Activated naive CD8-positive, alpha-beta T cell treated with anti-CD3 and anti-CD28 coated beads, Interleukin-2, amount 50 U/mL, for 24 hours (primary cell): ENCODE measurements around the gene CHST15.

ENCODE experiments used
- ATAC-seq: fragments of 150-1000 bp; cut with Tn5 transposase; one replicate; pipeline ENCODE4 v1.10.0; 2021
- DNase-seq: peaks from one replicate; pipeline ENCODE4 v3.0.0; 2021
- H3K27ac Mint-ChIP-seq: one replicate; pipeline ENCODE4 v1.8.0; 2021; ENCODE audit warnings: mild to moderate bottlenecking, mixed read lengths
- H3K27me3 Mint-ChIP-seq: one replicate; pipeline ENCODE4 v1.8.0; 2021; ENCODE audit warnings: mixed read lengths
- H3K36me3 Mint-ChIP-seq: one replicate; pipeline ENCODE4 v1.8.0; 2021; ENCODE audit warnings: low read depth, mixed read lengths
- H3K4me1 Mint-ChIP-seq: one replicate; pipeline ENCODE4 v1.8.0; 2021; ENCODE audit warnings: mixed read lengths
- H3K4me3 Mint-ChIP-seq: one replicate; pipeline ENCODE4 v1.8.0; 2021; ENCODE audit warnings: mild to moderate bottlenecking, moderate library complexity, mixed read lengths
- H3K9me3 Mint-ChIP-seq: one replicate; pipeline ENCODE4 v1.8.0; 2021; ENCODE audit warnings: mixed read lengths

CHST15 gene

DNA sequence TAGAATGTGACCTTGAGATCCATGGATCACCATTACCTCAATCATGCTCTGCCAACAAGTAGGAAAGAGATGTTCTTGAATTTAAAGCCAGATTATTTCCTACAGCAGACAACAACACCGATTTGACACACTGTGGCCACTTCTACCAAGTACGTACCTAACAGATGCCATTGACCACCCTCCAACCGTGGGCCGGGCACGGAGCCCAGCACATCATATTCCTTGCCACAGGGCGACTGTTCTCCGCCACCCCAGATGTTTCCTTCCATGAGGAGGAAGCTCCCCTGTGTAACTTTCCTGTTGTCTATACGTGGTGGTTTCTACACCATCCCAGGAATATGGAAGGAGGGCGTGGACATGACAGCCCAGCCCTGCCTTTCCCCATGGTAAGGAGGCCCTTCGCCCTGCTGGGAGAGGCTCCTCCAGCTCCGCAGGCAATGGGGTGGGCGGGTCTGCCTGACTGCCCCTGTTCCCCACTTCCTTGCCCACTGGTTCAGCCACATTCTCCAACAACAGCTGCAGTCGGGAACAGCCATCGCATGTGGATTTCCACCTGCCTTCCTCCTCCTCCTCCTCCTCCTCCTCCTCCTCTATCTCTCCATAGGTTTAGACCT, 7.2 kb downstream of the CHST15 start:
- H3K9me3 Mint-ChIP-seq = no peaks in the 10 kb centered on the region
- peaks cover 5% of the 10 kb centered on the region for H3K4me1 Mint-ChIP-seq
- H3K4me3 Mint-ChIP-seq = no peak overlapping the region
- no peak overlapping the region for H3K27ac Mint-ChIP-seq
- H3K36me3 Mint-ChIP-seq = no peaks in the 10 kb centered on the region
- ATAC-seq = no peak
- peaks cover 24% of the 10 kb centered on the region for H3K27me3 Mint-ChIP-seq
- no peak for DNase-seq

DNA sequence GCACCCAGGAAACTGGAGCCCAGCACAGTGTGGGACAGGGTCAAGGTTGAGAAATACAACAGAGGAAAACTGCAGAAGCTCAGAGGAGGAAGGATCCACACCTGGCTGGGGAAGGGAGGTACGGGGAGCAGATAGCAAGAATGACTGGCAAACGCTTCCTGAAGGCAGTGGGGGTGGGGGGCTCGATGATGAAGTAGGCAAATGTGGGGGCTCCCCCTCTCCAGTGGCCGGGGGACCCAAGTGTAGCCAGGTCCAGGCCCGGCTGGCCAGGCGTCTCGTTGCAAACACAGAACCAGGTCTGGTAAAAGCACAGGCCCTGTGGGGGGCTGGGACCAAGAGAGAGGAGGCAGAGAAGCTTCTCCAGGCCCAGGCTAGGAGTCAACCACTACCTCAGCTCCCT, 7.7 kb downstream of the CHST15 start:
- DNase-seq (no peak), ATAC-seq (no peak)
- Mint-ChIP-seq H3K4me1 (peaks cover 3% of the 10 kb centered on the region), H3K4me3 (no peak overlapping the region), H3K9me3 (no peaks in the 10 kb centered on the region), H3K27ac (no peak overlapping the region), H3K27me3 (peaks cover 19% of the 10 kb centered on the region), H3K36me3 (no peaks in the 10 kb centered on the region)

DNA sequence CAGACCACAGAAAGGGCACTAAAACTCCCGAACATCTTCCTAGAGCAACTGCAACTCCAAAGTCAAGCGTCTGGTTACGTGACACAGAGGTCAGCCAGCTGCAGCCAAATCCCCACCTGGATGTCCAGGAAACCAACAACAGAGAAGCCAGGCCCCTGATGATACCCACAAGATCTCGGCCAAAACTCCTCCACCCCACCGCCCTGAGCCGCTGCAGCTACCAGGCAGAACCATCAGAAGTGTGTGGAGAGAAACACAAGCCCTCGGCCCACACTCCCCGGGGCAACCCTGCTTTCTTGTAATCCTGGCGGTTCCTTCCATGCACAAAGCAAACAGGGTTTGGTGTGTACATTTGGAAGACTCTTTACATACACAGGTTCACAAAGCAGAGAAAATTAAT, 8.7 kb downstream of the CHST15 start:
- Mint-ChIP-seq H3K27ac (no peak overlapping the region), H3K36me3 (no peaks in the 10 kb centered on the region), H3K4me3 (no peak overlapping the region), H3K4me1 (peaks cover 6% of the 10 kb centered on the region), H3K9me3 (no peaks in the 10 kb centered on the region), H3K27me3 (peaks cover 12% of the 10 kb centered on the region)
- ATAC-seq = no peak
- no peak for DNase-seq

DNA sequence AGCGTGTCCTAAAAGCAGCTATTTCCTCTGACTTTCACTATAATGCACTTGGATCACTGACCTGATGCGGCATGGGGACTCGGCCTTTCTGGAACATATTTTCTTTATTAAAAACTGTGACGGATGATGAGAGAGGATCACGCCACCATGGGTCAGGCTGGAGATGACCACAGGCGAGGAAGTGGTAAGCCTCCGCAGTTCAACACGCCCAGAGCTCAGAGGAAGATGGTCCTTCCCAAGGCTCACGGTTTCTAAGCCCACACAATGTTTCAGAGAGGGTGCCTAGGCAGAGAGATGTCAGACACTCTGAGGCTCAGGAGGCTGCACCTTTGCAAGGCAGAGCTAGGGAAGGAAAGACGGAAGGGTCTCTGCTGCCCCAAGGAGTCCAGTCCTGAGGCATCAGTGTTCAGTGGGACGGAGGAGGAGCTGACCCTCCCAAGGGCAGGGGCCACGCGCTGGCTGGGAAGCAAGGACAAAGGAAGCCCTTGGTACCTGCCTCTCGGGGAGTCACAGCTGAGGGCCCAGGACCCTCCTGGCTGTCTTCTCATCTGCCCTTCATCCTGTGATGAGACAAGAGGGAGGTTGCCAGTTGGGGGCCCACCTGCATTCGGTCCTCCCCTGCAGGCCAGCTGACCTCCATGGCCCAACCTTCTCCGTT, 9.5 kb downstream of the CHST15 start:
- Mint-ChIP-seq H3K27ac (no peak overlapping the region), H3K36me3 (no peaks in the 10 kb centered on the region), H3K9me3 (no peaks in the 10 kb centered on the region), H3K4me1 (peaks cover 9% of the 10 kb centered on the region), H3K27me3 (peaks cover 8% of the 10 kb centered on the region), H3K4me3 (no peak overlapping the region)
- DNase-seq (no peak), ATAC-seq (no peak)

DNA sequence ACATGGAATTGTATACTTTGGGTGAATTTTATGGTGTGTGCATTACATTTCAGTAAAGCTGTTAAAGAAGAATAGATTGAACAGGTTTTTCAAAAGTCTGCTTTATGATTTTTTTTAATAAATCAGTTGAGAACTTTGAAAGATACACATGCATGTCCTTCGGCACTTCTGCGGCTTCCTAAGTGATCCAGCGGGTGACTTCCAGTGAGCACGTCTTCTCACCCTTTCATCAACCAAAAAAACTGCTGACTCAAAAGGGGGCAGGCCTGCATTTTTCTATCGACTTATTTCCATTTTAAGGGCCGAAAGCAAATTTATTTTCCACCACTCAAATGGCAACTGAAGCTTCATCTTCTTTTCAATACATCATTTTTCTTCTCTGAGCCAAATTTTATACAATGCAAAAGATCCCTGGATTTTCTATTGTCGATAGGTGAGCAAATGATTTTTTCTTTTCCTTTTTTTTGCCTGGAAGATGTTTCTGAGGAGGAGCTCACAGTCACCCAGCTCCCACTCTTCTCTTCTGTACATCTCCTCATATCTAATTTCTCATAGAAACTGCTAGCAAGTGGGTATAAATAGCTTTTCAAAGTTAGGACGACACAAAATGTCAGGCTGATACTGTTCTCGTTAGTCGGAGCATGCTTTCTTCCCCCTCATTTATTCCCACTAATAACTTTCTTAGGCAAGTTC, 10.2 kb downstream of the CHST15 start:
- Mint-ChIP-seq H3K9me3 (no peaks in the 10 kb centered on the region), H3K4me1 (peaks cover 9% of the 10 kb centered on the region), H3K27me3 (peaks cover 3% of the 10 kb centered on the region), H3K27ac (no peak overlapping the region), H3K4me3 (no peak overlapping the region), H3K36me3 (no peaks in the 10 kb centered on the region)
- DNase-seq = no peak
- no peak for ATAC-seq

DNA sequence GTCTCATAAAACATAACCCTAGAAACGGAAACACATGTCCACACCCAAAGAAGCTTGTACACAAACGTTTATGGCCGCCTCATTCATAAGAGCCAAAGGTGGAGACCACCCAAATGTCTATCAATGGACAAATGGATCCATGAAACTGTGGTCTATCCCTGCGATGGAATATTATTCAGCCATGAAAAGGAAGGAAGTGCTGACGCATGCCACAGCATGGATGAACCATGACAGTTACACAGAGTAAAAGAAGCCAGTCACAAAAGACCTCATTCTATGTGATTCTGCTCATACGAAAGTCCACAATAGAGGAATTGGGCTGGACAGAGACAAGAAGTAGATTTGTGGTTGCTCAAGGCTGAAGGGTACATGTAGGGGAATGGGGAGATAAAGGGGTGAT, 10.8 kb downstream of the CHST15 start:
- Mint-ChIP-seq H3K9me3 (no peaks in the 10 kb centered on the region), H3K27ac (no peak overlapping the region), H3K4me1 (peaks cover 9% of the 10 kb centered on the region), H3K4me3 (no peak overlapping the region), H3K36me3 (no peaks in the 10 kb centered on the region), H3K27me3 (peaks cover 3% of the 10 kb centered on the region)
- DNase-seq (no peak), ATAC-seq (no peak)

DNA sequence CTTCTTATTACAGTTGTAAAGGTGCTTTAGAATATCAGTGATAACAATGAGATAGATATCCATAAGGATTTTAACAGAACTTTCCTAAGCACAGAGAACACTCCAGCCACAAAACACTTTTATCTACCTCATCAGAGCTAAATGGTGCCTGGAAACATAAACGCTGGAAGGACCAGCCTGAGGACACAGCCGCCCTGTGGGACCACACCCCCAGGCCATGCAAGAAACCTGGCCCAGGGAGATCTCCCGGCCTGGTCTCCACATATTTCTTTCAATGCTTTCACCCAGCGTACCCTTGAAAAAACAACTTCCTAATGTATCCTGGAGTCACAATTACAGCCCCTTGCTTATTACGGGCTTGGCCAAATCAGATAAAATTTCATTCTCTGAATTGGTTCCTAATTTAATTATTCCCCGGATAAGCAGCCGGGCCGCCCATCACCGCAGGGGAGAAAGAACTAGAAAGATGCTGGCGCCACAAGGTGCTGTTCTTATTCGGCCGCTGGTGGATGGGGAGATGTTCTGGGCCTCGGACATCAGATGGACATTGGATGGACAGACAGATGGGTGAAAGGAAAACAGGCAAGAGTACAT, 11.8 kb downstream of the CHST15 start:
- Mint-ChIP-seq H3K27ac (no peak overlapping the region), H3K27me3 (peaks cover 3% of the 10 kb centered on the region), H3K36me3 (no peaks in the 10 kb centered on the region), H3K4me3 (no peak overlapping the region), H3K9me3 (no peaks in the 10 kb centered on the region), H3K4me1 (peaks cover 9% of the 10 kb centered on the region)
- ATAC-seq (no peak), DNase-seq (no peak)

DNA sequence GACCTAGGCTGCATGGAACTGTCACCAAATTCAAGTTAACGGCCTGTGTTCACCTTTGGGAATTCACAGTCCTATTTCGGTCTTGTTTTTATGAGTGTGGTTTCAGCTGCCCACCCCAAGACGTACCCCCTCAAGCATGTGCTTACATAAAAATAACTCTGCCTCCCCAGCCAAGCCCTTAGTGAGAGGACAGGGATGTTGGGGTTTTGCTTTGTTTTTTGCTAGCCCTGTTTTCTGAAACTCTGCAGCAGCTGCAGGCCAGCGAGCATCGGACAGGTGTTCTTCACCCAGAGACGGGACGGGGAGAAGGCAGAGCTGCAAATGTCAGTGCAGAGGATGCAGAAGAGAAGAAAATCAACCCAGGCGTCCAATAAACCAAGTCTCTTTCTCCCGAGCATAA, 13.5 kb downstream of the CHST15 start:
- Mint-ChIP-seq H3K27ac (no peak overlapping the region), H3K36me3 (no peaks in the 10 kb centered on the region), H3K27me3 (peaks cover 3% of the 10 kb centered on the region), H3K4me3 (no peak overlapping the region), H3K4me1 (peaks cover 12% of the 10 kb centered on the region), H3K9me3 (no peaks in the 10 kb centered on the region)
- ATAC-seq (no peak), DNase-seq (no peak)

DNA sequence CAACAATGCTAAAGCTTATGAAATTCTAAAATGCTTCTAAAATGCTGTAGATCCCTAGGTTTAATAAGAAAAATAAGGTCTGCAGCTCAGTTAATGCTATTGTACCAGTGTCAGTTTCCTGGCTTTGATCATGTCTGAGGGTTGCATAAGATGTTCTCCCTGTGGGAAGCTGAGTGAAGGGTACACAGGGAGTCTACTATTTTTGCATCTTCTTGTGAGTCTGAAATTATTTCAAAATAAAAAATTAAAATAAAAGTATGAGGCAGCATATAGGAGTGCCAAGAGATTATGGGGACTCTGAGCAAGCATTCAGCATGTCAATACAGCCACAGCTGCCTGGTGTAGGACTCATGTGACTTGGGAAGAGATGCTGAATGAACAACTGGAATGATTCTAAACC, 14.7 kb downstream of the CHST15 start:
- no peaks in the 10 kb centered on the region for H3K9me3 Mint-ChIP-seq
- H3K4me3 Mint-ChIP-seq = no peak overlapping the region
- ATAC-seq = no peak
- no peak for DNase-seq
- H3K27ac Mint-ChIP-seq = no peak overlapping the region
- no peaks in the 10 kb centered on the region for H3K36me3 Mint-ChIP-seq
- H3K4me1 Mint-ChIP-seq = peaks cover 18% of the 10 kb centered on the region
- peaks cover 3% of the 10 kb centered on the region for H3K27me3 Mint-ChIP-seq

DNA sequence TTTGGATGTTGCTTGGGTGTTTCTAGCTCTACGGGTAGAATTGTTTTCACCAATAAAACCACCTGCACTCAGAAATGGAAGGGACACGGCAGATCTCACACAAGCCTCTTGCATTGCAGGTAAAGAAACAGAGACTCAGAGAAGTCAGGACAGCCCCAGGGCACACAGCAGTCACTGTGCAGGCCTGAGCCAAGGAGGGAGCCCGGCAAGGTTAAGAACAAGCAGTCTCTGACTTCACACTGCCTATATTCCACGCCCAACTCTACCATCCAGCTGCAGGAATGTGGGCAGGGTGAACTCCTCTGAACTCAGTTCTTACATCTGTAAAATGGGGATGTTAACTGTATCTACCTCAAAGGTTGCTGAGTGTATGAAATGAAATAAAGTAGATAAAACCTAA, 15.4 kb downstream of the CHST15 start:
- no peak for ATAC-seq
- DNase-seq = no peak
- no peak overlapping the region for H3K4me3 Mint-ChIP-seq
- H3K27me3 Mint-ChIP-seq = peaks cover 3% of the 10 kb centered on the region
- H3K9me3 Mint-ChIP-seq = no peaks in the 10 kb centered on the region
- H3K27ac Mint-ChIP-seq = no peak overlapping the region
- peaks cover 18% of the 10 kb centered on the region for H3K4me1 Mint-ChIP-seq
- no peaks in the 10 kb centered on the region for H3K36me3 Mint-ChIP-seq

DNA sequence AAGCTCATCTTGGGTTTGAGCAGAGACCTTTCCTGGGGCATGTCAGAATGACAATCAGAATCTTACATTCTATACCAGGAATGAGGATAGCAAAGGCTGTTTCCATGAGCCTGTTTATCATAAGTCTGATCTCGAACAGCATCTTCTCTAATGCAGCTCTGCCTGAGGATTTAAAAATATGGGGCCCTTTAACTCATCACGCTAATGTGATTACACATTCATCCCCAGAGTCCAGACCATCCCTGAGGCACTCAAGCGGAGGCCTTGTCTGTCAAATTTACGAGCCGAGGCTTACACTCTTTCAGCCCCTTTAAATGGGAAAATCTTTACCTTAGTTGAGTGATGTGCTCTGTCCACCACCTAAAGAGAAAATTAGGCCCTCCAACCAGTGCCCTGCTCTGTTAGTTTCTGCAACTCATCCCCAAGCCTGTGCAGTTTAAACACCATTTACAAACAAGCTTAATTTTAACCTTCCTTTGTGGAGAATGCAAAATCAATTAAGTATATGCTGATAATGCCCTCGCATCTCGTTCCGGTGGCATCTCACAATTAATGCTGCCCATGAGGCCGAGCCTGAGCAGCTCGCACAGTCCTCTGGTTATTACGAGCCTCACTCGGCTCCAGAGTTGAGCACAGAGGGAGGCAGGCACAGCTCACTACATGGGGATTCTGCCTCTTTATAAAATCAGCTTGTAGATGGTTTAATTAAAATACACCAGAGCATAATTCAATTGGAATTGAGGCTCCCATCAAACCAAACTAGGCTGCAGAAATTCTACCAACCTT, 16.0 kb downstream of the CHST15 start:
- Mint-ChIP-seq H3K4me1 (peaks cover 18% of the 10 kb centered on the region), H3K36me3 (no peaks in the 10 kb centered on the region)

DNA sequence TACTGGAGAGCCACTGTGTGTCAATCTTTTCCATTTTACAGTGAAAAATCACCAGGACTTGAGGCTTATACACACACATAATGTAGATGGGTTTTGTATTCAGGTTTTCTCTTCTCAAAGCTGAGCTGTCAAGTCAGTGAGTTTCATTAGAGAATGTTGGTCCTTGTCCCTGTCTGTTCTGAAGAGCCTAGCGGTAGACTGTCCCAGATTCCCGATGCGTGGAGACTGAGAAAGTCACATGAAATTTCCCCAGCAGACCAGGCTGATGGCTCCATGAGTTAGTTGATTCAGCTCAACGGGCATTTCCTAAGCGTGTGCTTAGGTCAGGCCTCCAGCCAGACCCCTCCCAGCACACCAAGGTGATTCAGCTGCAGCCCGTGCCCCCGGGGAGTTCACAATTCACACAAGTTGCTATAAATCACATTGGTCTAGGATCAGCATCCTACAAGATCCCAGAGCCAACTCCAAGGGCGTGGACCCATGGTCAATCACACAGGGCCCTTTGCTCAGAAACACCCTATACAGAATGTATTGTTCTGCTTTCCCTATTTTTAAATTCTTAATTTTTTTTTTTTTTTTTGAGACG, 17.2 kb downstream of the CHST15 start:
- H3K36me3 Mint-ChIP-seq = no peaks in the 10 kb centered on the region
- no peak overlapping the region for H3K27ac Mint-ChIP-seq
- ATAC-seq = no peak
- no peak overlapping the region for H3K4me3 Mint-ChIP-seq
- H3K4me1 Mint-ChIP-seq = peaks cover 26% of the 10 kb centered on the region
- peaks cover 5% of the 10 kb centered on the region for H3K27me3 Mint-ChIP-seq
- DNase-seq = no peak
- H3K9me3 Mint-ChIP-seq = no peaks in the 10 kb centered on the region

More for the DNA sequence above, 16.0 kb downstream of the CHST15 start:
- DNase-seq (no peak), ATAC-seq (no peak)
- no peaks in the 10 kb centered on the region for H3K9me3 Mint-ChIP-seq
- peaks cover 3% of the 10 kb centered on the region for H3K27me3 Mint-ChIP-seq
- H3K27ac Mint-ChIP-seq = no peak overlapping the region
- no peak overlapping the region for H3K4me3 Mint-ChIP-seq

DNA sequence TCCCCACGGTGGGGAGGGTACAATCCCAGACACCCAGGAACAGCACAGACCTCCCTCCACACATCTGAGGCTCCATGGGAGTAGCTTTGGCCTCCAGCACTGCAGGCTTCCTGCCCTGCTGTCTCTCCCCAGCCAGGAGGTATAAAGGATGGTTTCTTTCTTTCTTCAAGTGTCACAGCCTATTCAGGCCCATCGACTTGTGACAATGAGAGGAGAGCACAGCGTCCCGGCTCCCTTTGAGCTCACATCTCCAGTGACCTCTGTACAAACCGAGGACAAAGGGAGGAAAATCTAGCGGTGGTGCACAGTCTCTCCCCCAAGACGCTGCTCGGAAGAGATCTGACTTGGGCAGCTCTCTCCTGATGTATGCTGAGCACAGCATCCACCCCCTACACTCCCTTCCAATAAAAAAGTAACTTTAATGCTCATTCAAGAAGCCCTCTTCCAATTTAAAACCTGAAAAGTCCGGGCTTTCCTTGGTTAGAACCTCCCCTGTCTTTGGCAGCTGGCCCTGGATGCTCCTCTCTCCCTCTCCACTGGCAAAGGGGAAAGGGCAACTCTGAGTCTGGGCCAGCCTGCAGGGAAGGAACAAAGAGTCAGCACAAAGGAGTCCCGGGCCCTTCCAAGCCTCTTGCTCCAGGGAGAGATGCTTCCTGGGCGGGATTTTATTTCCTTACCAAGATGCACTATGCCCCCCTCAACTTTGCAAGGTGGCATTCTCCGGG, 18.0 kb downstream of the CHST15 start:
- DNase-seq (no peak), ATAC-seq (no peak)
- peaks cover 4% of the 10 kb centered on the region for H3K27me3 Mint-ChIP-seq
- no peaks in the 10 kb centered on the region for H3K9me3 Mint-ChIP-seq
- peaks cover 26% of the 10 kb centered on the region for H3K4me1 Mint-ChIP-seq
- H3K36me3 Mint-ChIP-seq = no peaks in the 10 kb centered on the region
- no peak overlapping the region for H3K4me3 Mint-ChIP-seq
- H3K27ac Mint-ChIP-seq = no peak overlapping the region
